Right lobe of liver (tissue), 4 donors: ENCODE data around the gene ABHD12.

ENCODE experiments used
- CTCF ChIP-seq, 4 donors: fragments of 200-600 bp in 3 of 4; fragments of 450-650 bp in 1 of 4; IDR thresholded peaks; one replicate each; pipeline versions ENCODE4 v1.5.1 to v1.8.0; 2016 to 2022; ENCODE audit warnings: antibody characterized with exemption in 4 of 4, mild to moderate bottlenecking in 2 of 4
- POLR2A ChIP-seq: fragments of 450-650 bp; IDR thresholded peaks from one replicate; pipeline ENCODE4 v1.6.1; 2017; ENCODE audit warnings: antibody characterized with exemption, mild to moderate bottlenecking
- donor health status: DM: no; HTN: no; CAD: no.
- donor health status: DM: no; HTN: no; CAD: no.
- donor health status: DM: no; HTN: yes; CAD: no.

DNA sequence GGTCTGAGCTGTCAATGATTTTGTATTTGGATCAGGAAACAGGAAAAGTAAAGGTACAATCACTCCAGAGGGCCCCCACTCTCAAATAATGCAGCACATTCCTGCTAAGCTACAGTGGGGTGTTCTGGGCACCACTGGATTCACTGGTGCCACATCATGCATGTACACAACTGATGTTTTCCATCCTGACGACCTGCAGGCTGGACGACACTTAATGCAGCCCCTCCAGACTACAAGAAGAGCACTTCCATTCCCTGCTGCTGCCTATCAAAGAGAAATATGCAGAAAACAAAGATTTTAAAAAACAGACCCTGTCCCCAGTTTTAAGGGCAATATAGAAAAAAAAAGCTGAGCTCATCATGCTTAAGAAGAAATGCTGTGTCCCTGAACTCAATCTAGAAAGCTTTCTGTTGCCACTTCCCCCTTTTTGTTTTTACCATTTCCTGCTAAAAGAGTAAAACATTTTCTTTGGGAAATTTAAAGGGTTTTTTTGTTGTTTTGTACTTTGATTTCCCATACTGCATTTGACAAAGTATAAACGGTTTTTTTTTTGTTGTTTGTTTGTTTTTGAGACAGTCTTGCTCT, 35.5 kb downstream of the ABHD12 start:
- TF ChIP-seq CTCF (IDR thresholded peaks at IDR 0.05) (no peak), POLR2A (no peak)
